Smooth muscle cell (in vitro differentiated cells): ENCODE results near the gene SIPA1L3. TPM values are rescaled to one million over a fixed set of nuclear protein-coding genes. Genes with fewer than 3 reads are reported as not detected.

Experiments used
- DNase-seq: peaks from one replicate; lab custom pipeline; 2025; ENCODE audit not compliant: unreplicated experiment; lab: John Stamatoyannopoulos, UW
- H2AFZ ChIP-seq: fragments of 200-600 bp; sonication (generic); 2 replicates; pipeline ENCODE4 v1.6.0; 2016; ENCODE audit warnings: antibody characterized with exemption, low read depth, mild to moderate bottlenecking
- H3F3A ChIP-seq: fragments of 200-600 bp; sonication (generic); 2 replicates; pipeline ENCODE4 v1.6.0; 2017; ENCODE audit warnings: antibody characterized with exemption, low read depth
- H3K27ac ChIP-seq: fragments of 200-600 bp; sonication (generic); 2 replicates; pipeline ENCODE4 v1.5.1; 2016; ENCODE audit warnings: low read depth, mild to moderate bottlenecking
- H3K27me3 ChIP-seq: fragments of 200-600 bp; sonication (generic); 2 replicates; pipeline ENCODE4 v1.6.1; 2016; ENCODE audit warnings: low read depth, mild to moderate bottlenecking
- H3K36me3 ChIP-seq: fragments of 200-600 bp; sonication (generic); 2 replicates; pipeline ENCODE4 v1.5.1; 2016; ENCODE audit warnings: low read depth
- H3K4me1 ChIP-seq: fragments of 200-600 bp; sonication (generic); 2 replicates; pipeline ENCODE4 v1.5.1; 2016; ENCODE audit warnings: low read depth
- H3K4me2 ChIP-seq: fragments of 200-600 bp; sonication (generic); 2 replicates; pipeline ENCODE4 v1.6.0; 2016; ENCODE audit warnings: mild to moderate bottlenecking
- H3K4me3 ChIP-seq: fragments of 200-600 bp; sonication (generic); 2 replicates; pipeline ENCODE4 v1.5.1; 2016; ENCODE audit warnings: mild to moderate bottlenecking
- H3K79me2 ChIP-seq: fragments of 200-600 bp; sonication (generic); 2 replicates; pipeline ENCODE4 v1.6.0; 2016; ENCODE audit warnings: low read depth, mild to moderate bottlenecking
- H3K9ac ChIP-seq: fragments of 200-600 bp; sonication (generic); 2 replicates; pipeline ENCODE4 v1.6.0; 2016; ENCODE audit warnings: low read depth
- H3K9me3 ChIP-seq: fragments of 200-600 bp; sonication (generic); replicated peaks from 2 replicates; pipeline ENCODE4 v1.5.1; 2016; ENCODE audit warnings: low read depth
- H4K20me1 ChIP-seq: fragments of 200-600 bp; sonication (generic); 2 replicates; pipeline ENCODE4 v1.6.0; 2016; ENCODE audit warnings: low read depth
- CTCF ChIP-seq: fragments of 200-600 bp; sonication (generic); IDR thresholded peaks from 2 replicates; pipeline ENCODE4 v1.5.1; 2017; ENCODE audit warnings: borderline replicate concordance, mild to moderate bottlenecking, antibody characterized with exemption; ENCODE audit not compliant: insufficient read depth, poor library complexity, severe bottlenecking
- WGBS: methylation state at CpG from one replicate; pipeline ENCODE4 v1.1.7; 2016; ENCODE audit warnings: low lambda C conversion rate; 5-methylcytosine and 5-hydroxymethylcytosine counted together
- polyA plus RNA-seq: library from polyadenylated mRNA; unstranded; fragments of >200 nt; fragmentation: Nextera tagmentation; extraction: Ambion mirVana; gene quantifications from 2 replicates; pipeline ENCODE4 v1.2.1, GENCODE V29; 2016
- total RNA-seq: library from RNA; depleted of rRNA; stranded (reverse); fragments of >200 nt; gene quantifications from 2 replicates; pipeline ENCODE4 v1.2.3, GENCODE V29; 2014

Gene SIPA1L3
- total and polyA plus RNA-seq, 2 experiments from 2014 or later, result 6.5 to 7.6 TPM

GRCh38 chr19:37943480-37943879 is 36.5 kb downstream of the SIPA1L3 start:
- no peak overlapping the region for H3K4me3 ChIP-seq
- no peaks in the 10 kb centered on the region for H3K36me3 ChIP-seq
- no peak for DNase-seq
- H3F3A ChIP-seq, result no peaks in the 10 kb centered on the region
- no peak overlapping the region for H3K27ac ChIP-seq
- H2AFZ ChIP-seq, result no peak overlapping the region
- H3K9ac ChIP-seq, result no peak overlapping the region
- H3K9me3 ChIP-seq, result no peaks in the 10 kb centered on the region
- peaks cover 11% of the 10 kb centered on the region for H3K79me2 ChIP-seq
- no peaks in the 10 kb centered on the region for H3K4me1 ChIP-seq
- H3K4me2 ChIP-seq, result no peak overlapping the region
- no peaks in the 10 kb centered on the region for H3K27me3 ChIP-seq
- no peak for TF ChIP-seq CTCF
- no peaks in the 10 kb centered on the region for H4K20me1 ChIP-seq
- 91% methylated on average over 5 of the region's 5 CpGs for WGBS

GRCh38 chr19:37946132-37946531 is 39.1 kb downstream of the SIPA1L3 start:
- peaks cover 11% of the 10 kb centered on the region for H3K79me2 ChIP-seq
- DNase-seq, result no peak
- 95% methylated on average over 6 of the region's 6 CpGs for WGBS
- peaks cover 11% of the 10 kb centered on the region for H4K20me1 ChIP-seq
- TF ChIP-seq CTCF, result no peak
- no peaks in the 10 kb centered on the region for H3F3A ChIP-seq
- no peaks in the 10 kb centered on the region for H3K36me3 ChIP-seq
- no peaks in the 10 kb centered on the region for H3K4me1 ChIP-seq
- H3K4me3 ChIP-seq, result no peak overlapping the region
- H2AFZ ChIP-seq, result no peak overlapping the region
- no peak overlapping the region for H3K9ac ChIP-seq
- H3K27me3 ChIP-seq, result no peaks in the 10 kb centered on the region
- no peak overlapping the region for H3K27ac ChIP-seq
- H3K4me2 ChIP-seq, result no peak overlapping the region
- H3K9me3 ChIP-seq, result no peaks in the 10 kb centered on the region

GRCh38 chr19:37947778-37948177 is 40.8 kb downstream of the SIPA1L3 start:
- Histone ChIP-seq H3K36me3 (no peaks in the 10 kb centered on the region), H3K4me2 (no peak overlapping the region), H3K79me2 (peaks cover 11% of the 10 kb centered on the region), H2AFZ (no peak overlapping the region), H3K27ac (no peak overlapping the region), H3K4me1 (peaks cover 2% of the 10 kb centered on the region), H3F3A (no peaks in the 10 kb centered on the region), H3K27me3 (no peaks in the 10 kb centered on the region), H3K9ac (no peak overlapping the region), H4K20me1 (peaks cover 18% of the 10 kb centered on the region), H3K9me3 (no peaks in the 10 kb centered on the region), H3K4me3 (no peak overlapping the region)
- no peak for DNase-seq
- 88% methylated on average over 5 of the region's 5 CpGs for WGBS
- TF ChIP-seq CTCF, result no peak

DNA sequence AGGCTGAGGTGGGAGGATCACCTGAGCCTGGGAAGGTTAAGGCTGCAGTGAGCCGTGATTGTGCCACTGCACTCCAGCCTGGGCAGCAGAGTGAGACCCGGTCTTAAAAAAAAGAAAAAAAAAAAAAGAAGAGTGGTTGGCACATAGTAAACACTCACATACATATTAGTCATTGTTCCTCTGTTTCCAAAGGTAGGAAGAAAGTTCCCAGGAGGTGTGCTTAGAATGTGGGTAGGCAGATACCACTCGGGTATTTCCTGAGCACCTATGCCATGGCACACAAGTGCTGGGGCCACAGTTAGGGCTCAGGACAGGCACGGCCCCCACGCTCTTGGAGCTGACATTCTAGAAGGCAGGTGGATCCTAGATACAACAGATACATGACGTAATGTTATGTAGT is 41.4 kb downstream of the SIPA1L3 start:
- H3K4me3 ChIP-seq, result no peak overlapping the region
- no peak overlapping the region for H2AFZ ChIP-seq
- H3K4me1 ChIP-seq, result peaks cover 3% of the 10 kb centered on the region
- no peak for DNase-seq
- WGBS, result 96% methylated on average over 6 of the region's 6 CpGs
- no peaks in the 10 kb centered on the region for H3K9me3 ChIP-seq
- no peaks in the 10 kb centered on the region for H3K36me3 ChIP-seq
- TF ChIP-seq CTCF, result no peak
- no peak overlapping the region for H3K27ac ChIP-seq
- H3K79me2 ChIP-seq, result peaks cover 11% of the 10 kb centered on the region
- H3F3A ChIP-seq, result no peaks in the 10 kb centered on the region
- no peak overlapping the region for H3K9ac ChIP-seq
- H4K20me1 ChIP-seq, result peaks cover 23% of the 10 kb centered on the region
- no peak overlapping the region for H3K4me2 ChIP-seq
- no peaks in the 10 kb centered on the region for H3K27me3 ChIP-seq
